Ectodermal cell (in vitro differentiated cells): ENCODE measurements around the gene AP4M1.
"Not testable (repeated sequence)": the region's sequence is repeated elsewhere in the genome, so short reads cannot be mapped to it uniquely, and the experiment has no call there.

ENCODE experiments used
- H3K27ac ChIP-seq: 2 replicates; pipeline ENCODE4 v1.7.0; 2013; ENCODE audit warnings: mild to moderate bottlenecking, low read depth, low read length; ENCODE audit not compliant: insufficient read depth, poor library complexity, severe bottlenecking
- H3K27me3 ChIP-seq: 2 replicates; pipeline ENCODE4 v1.7.0; 2013; ENCODE audit warnings: mild to moderate bottlenecking, low read length; ENCODE audit not compliant: insufficient read depth, control insufficient read depth, poor library complexity, severe bottlenecking
- H3K36me3 ChIP-seq: one replicate; pipeline ENCODE4 v1.7.0; 2013; ENCODE audit warnings: low read length; ENCODE audit not compliant: control insufficient read depth, insufficient read depth
- H3K4me1 ChIP-seq: one replicate; pipeline ENCODE4 v1.7.0; 2013; ENCODE audit warnings: low read length; ENCODE audit not compliant: control insufficient read depth, insufficient read depth
- H3K4me3 ChIP-seq: 2 replicates; pipeline ENCODE4 v1.7.0; 2013; ENCODE audit warnings: low read depth, low read length, control low read depth; ENCODE audit not compliant: insufficient read depth
- H3K9me3 ChIP-seq: 2 replicates; pipeline ENCODE4 v1.7.0; 2013; ENCODE audit warnings: mild to moderate bottlenecking, low read length, moderate library complexity; ENCODE audit not compliant: control insufficient read depth
- WGBS, 2 experiments: methylation state at CpG; one replicate each; pipeline ENCODE4 v1.1.7; 2013; ENCODE audit warnings: missing lambda C conversion rate in 2 of 2; 5-methylcytosine and 5-hydroxymethylcytosine counted together

The AP4M1 gene

GRCh38 chr7:100132126-100132525 lies 30.7 kb downstream of the AP4M1 start:
- peaks cover 28% of the 10 kb centered on the region for H3K27me3 ChIP-seq
- H3K27ac ChIP-seq, result no peak overlapping the region
- H3K36me3 ChIP-seq, result no peaks in the 10 kb centered on the region
- peaks cover 7% of the 10 kb centered on the region for H3K4me1 ChIP-seq
- WGBS, 2 experiments, result 71 to 86% methylated on average over 7 of the region's 7 CpGs
- H3K4me3 ChIP-seq, result no peak overlapping the region
- H3K9me3 ChIP-seq, result no peaks in the 10 kb centered on the region

- H3K27ac ChIP-seq, result no peak overlapping the region
- H3K9me3 ChIP-seq, result no peaks in the 10 kb centered on the region
- peaks cover 24% of the 10 kb centered on the region for H3K27me3 ChIP-seq
- WGBS, 2 experiments, result 23% methylated on average over 3 of the region's 3 CpGs
- no peaks in the 10 kb centered on the region for H3K36me3 ChIP-seq
- H3K4me3 ChIP-seq, result no peak overlapping the region
- peaks cover 7% of the 10 kb centered on the region for H3K4me1 ChIP-seq
These were observed 31.3 kb downstream of the AP4M1 start for GRCh38 chr7:100132697-100133151.

GRCh38 chr7:100137851-100138760 lies 36.7 kb downstream of the AP4M1 start:
- Histone ChIP-seq H3K36me3 (no peaks in the 10 kb centered on the region), H3K27ac (no peak overlapping the region), H3K9me3 (no peaks in the 10 kb centered on the region), H3K4me3 (no peak overlapping the region), H3K27me3 (no peaks in the 10 kb centered on the region), H3K4me1 (no peaks in the 10 kb centered on the region)
- 92 to 93% methylated on average over 13 of the region's 13 CpGs for WGBS, 2 experiments

GRCh38 chr7:100141555-100141949 lies 40.1 kb downstream of the AP4M1 start:
- Histone ChIP-seq H3K27ac (no peak overlapping the region), H3K9me3 (no peaks in the 10 kb centered on the region), H3K4me1 (no peaks in the 10 kb centered on the region), H3K27me3 (no peaks in the 10 kb centered on the region), H3K36me3 (no peaks in the 10 kb centered on the region), H3K4me3 (no peak overlapping the region)
- WGBS, 2 experiments, result 86 to 95% methylated on average over 3 of the region's 3 CpGs

GRCh38 chr7:100142461-100142860 lies 41.0 kb downstream of the AP4M1 start:
- Histone ChIP-seq H3K36me3 (no peaks in the 10 kb centered on the region), H3K4me3 (no peak overlapping the region), H3K4me1 (no peaks in the 10 kb centered on the region), H3K27ac (no peak overlapping the region), H3K27me3 (no peaks in the 10 kb centered on the region), H3K9me3 (no peaks in the 10 kb centered on the region)
- WGBS, 2 experiments, result 89 to 93% methylated on average over 3 of the region's 3 CpGs

- 95 to 97% methylated on average over 4 of the region's 4 CpGs for WGBS, 2 experiments
- not testable (repeated sequence) for H3K9me3 ChIP-seq, H3K4me3 ChIP-seq, H3K4me1 ChIP-seq, H3K27ac ChIP-seq, H3K36me3 ChIP-seq, H3K27me3 ChIP-seq
These were observed 44.9 kb downstream of the AP4M1 start for GRCh38 chr7:100146350-100146749.

GRCh38 chr7:100147278-100147677 lies 45.8 kb downstream of the AP4M1 start:
- H3K9me3 ChIP-seq, result no peaks in the 10 kb centered on the region
- no peaks in the 10 kb centered on the region for H3K27me3 ChIP-seq
- WGBS, 2 experiments, result 92 to 100% methylated on average over 2 of the region's 2 CpGs
- H3K27ac ChIP-seq, result no peak overlapping the region
- H3K36me3 ChIP-seq, result no peaks in the 10 kb centered on the region
- peaks cover 6% of the 10 kb centered on the region for H3K4me1 ChIP-seq
- no peak overlapping the region for H3K4me3 ChIP-seq

- Histone ChIP-seq H3K4me3 (peak overlapping the region; percentile 13), H3K27ac (no peak overlapping the region), H3K36me3 (no peaks in the 10 kb centered on the region), H3K27me3 (no peaks in the 10 kb centered on the region), H3K9me3 (no peaks in the 10 kb centered on the region), H3K4me1 (peaks cover 6% of the 10 kb centered on the region)
- WGBS, 2 experiments, result 75 to 78% methylated on average over 14 of the region's 14 CpGs
These were observed 46.7 kb downstream of the AP4M1 start for GRCh38 chr7:100148225-100148558.

- WGBS, 2 experiments, result 1% methylated on average over 46 of the region's 46 CpGs
- Histone ChIP-seq H3K4me1 (peaks cover 6% of the 10 kb centered on the region), H3K36me3 (no peaks in the 10 kb centered on the region), H3K4me3 (peak within 1 kb of the TSS; percentile 99), H3K9me3 (no peaks in the 10 kb centered on the region), H3K27me3 (no peaks in the 10 kb centered on the region), H3K27ac (no peak within 1 kb of the TSS)
These were observed 47.3 kb downstream of the AP4M1 start, which contains the start of gene LAMTOR4 for GRCh38 chr7:100148559-100149328. Gene LAMTOR4 (plus strand): TSS chr7:100148918. CDS start chr7:100148973, 55 bp downstream.

GRCh38 chr7:100152404-100152803 lies 51.0 kb downstream of the AP4M1 start:
- H3K9me3 ChIP-seq, result no peaks in the 10 kb centered on the region
- H3K36me3 ChIP-seq, result peaks cover 22% of the 10 kb centered on the region
- H3K4me1 ChIP-seq, result peaks cover 7% of the 10 kb centered on the region
- H3K27me3 ChIP-seq, result no peaks in the 10 kb centered on the region
- no peak overlapping the region for H3K4me3 ChIP-seq
- no peak overlapping the region for H3K27ac ChIP-seq
